Cardiac muscle cell (in vitro differentiated cells and primary cell): ENCODE measurements around the gene CRHBP. TPM values are rescaled to one million over a fixed set of nuclear protein-coding genes. Genes with fewer than 3 reads are reported as not detected.
A peak's percentile ranks its signal among the peaks of the same experiment; 100 is the strongest.
"Not testable (repeated sequence)": the region's sequence is repeated elsewhere in the genome, so short reads cannot be mapped to it uniquely, and the experiment has no call there.

Source experiments
- DNase-seq, 2 donors: peaks; one replicate each; pipeline versions ENCODE4 v3.0.0 to v3.0.0-alpha.2; 2010 to 2017; ENCODE audit warnings: low read depth in 1 of 2, low spot score in 1 of 2
- H3K27ac ChIP-seq: fragments of 200-600 bp; sonication (generic); 2 replicates; pipeline ENCODE4 v1.5.1; 2016
- H3K27me3 ChIP-seq: fragments of 200-600 bp; sonication (generic); 2 replicates; pipeline ENCODE4 v1.6.0; 2016; ENCODE audit warnings: control low read depth
- H3K36me3 ChIP-seq: fragments of 200-600 bp; sonication (generic); 2 replicates; pipeline ENCODE4 v1.5.1; 2016; ENCODE audit warnings: control low read depth
- H3K4me1 ChIP-seq: fragments of 200-600 bp; sonication (generic); 2 replicates; pipeline ENCODE4 v1.8.1; 2017; ENCODE audit warnings: low read depth, mild to moderate bottlenecking, mixed run types
- H3K4me3 ChIP-seq: fragments of 200-600 bp; sonication (generic); 2 replicates; pipeline ENCODE4 v1.5.1; 2016; ENCODE audit warnings: mild to moderate bottlenecking
- H3K9me3 ChIP-seq: fragments of 200-600 bp; sonication (generic); 2 replicates; pipeline ENCODE4 v1.5.1; 2017; ENCODE audit warnings: low read depth, mild to moderate bottlenecking, control low read depth
- polyA plus RNA-seq: library from polyadenylated mRNA; unstranded; fragments of >200 nt; fragmentation: Nextera tagmentation; extraction: Ambion mirVana; gene quantifications from 2 replicates; pipeline ENCODE4 v1.2.1, GENCODE V29; 2016
- total RNA-seq: library from RNA; depleted of rRNA; stranded (reverse); fragments of >200 nt; gene quantifications from 2 replicates; pipeline ENCODE4 v1.2.3, GENCODE V29; 2016
- TF ChIP-seq, protein P1 (sequence below): IDR thresholded peaks from 2 replicates; pipeline ENCODE4 v1.5.1; 2012; ENCODE audit warnings: low read depth, mild to moderate bottlenecking, low read length

CRHBP gene
- total and polyA plus RNA-seq, 2 experiments from 2014 or later = 6.8 to 24.6 TPM

DNA sequence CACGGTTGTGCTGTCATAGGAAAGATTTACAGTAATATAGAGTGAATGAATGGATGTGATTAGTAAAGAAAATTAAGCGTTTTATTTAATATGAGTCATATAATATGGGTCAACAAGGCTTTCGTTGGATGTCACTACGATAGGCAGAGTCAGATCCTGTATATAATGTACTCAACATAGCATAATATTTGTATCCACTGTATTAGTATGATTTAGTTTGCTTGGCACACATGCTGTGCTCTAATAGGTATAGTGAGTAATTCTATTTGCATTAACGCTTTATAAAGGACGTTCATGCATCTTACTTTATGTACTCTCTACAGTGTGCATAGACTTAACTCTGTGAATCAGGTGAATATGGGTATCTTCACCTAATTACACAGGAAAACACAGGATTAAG is 41.5 kb downstream of the CRHBP start:
- TF ChIP-seq, protein P1, sequence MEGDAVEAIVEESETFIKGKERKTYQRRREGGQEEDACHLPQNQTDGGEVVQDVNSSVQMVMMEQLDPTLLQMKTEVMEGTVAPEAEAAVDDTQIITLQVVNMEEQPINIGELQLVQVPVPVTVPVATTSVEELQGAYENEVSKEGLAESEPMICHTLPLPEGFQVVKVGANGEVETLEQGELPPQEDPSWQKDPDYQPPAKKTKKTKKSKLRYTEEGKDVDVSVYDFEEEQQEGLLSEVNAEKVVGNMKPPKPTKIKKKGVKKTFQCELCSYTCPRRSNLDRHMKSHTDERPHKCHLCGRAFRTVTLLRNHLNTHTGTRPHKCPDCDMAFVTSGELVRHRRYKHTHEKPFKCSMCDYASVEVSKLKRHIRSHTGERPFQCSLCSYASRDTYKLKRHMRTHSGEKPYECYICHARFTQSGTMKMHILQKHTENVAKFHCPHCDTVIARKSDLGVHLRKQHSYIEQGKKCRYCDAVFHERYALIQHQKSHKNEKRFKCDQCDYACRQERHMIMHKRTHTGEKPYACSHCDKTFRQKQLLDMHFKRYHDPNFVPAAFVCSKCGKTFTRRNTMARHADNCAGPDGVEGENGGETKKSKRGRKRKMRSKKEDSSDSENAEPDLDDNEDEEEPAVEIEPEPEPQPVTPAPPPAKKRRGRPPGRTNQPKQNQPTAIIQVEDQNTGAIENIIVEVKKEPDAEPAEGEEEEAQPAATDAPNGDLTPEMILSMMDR = no peak

DNA sequence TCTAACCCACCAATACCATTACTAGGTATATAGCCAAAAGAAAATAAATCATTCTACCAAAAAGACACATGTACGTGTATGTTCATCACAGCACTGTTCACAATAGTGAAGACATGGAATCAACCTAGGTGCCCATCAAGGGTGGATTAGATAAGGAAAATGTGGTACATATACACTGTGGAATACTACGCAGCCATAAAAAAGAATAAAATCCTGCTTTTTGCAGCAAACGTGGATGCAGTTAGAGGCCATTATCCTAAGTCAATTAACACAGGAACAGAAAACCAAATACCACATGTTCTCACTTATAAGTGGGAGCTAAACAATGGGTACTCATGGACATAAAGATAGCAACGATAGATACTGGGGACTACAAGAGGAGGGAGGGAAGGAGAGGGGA is 45.4 kb downstream of the CRHBP start:
- H3K4me1 ChIP-seq, H3K4me3 ChIP-seq, DNase-seq, H3K27ac ChIP-seq, H3K27me3 ChIP-seq, H3K36me3 ChIP-seq, H3K9me3 ChIP-seq: not testable (repeated sequence)

More for the DNA sequence above, 41.5 kb downstream of the CRHBP start:
- Histone ChIP-seq H3K9me3 (no peaks in the 10 kb centered on the region), H3K27ac (no peak overlapping the region), H3K4me1 (no peaks in the 10 kb centered on the region), H3K27me3 (no peaks in the 10 kb centered on the region), H3K36me3 (no peaks in the 10 kb centered on the region), H3K4me3 (no peak overlapping the region)
- DNase-seq = no peak

DNA sequence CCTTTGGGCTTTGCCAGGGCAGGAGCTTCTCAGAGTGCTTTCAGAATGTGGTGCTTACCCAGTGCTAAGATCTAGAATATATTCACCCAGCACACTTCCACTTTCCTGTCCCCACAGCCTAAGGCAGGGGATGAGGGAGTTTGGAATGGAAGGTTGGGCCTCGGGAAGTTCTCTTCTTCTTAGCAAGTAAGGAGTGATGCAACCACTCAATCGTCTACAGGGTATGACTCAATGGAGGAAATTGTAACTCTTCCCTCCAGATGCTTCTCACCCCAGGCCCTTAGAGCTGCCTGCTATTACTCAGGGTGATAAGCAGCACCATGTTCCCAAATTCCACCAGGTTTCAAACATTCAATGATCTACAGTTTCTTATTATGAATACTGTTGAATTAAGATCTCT is 46.6 kb downstream of the CRHBP start:
- no peaks in the 10 kb centered on the region for H3K9me3 ChIP-seq
- TF ChIP-seq, protein P1 = no peak
- no peak overlapping the region for H3K27ac ChIP-seq
- H3K36me3 ChIP-seq = no peaks in the 10 kb centered on the region
- no peak overlapping the region for H3K4me3 ChIP-seq
- peaks cover 15% of the 10 kb centered on the region for H3K4me1 ChIP-seq
- H3K27me3 ChIP-seq = no peaks in the 10 kb centered on the region
- peak in 1 of 2 donors; percentile 77 for DNase-seq

GRCh38 chr5:77003246-77003645 is 50.4 kb downstream of the CRHBP start:
- Histone ChIP-seq H3K27ac (peak overlapping the region; percentile 49), H3K36me3 (no peaks in the 10 kb centered on the region), H3K27me3 (no peaks in the 10 kb centered on the region), H3K4me1 (peaks cover 15% of the 10 kb centered on the region), H3K9me3 (no peaks in the 10 kb centered on the region), H3K4me3 (no peak overlapping the region)
- TF ChIP-seq, protein P1 = no peak
- peak; percentile 8 to 36 for DNase-seq

DNA sequence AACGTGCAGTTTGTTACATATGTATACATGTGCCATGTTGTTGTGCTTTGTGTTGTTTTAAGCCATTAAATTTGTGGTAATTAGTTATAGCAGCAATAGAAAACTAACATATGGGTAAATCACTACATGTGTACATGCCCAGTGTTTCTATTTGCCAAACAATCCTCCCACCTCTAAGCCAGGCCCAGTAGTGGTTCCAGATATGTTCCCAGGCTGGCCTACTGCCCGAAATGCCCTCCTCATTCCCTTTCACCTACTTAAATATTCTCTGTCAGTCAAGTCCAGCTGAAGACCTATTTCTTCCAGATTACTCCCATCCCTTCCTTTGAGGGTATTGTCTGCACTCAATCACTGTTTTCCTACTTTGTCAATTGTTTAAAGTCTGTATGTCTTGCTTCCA is 53.3 kb downstream of the CRHBP start:
- DNase-seq = no peak

DNA sequence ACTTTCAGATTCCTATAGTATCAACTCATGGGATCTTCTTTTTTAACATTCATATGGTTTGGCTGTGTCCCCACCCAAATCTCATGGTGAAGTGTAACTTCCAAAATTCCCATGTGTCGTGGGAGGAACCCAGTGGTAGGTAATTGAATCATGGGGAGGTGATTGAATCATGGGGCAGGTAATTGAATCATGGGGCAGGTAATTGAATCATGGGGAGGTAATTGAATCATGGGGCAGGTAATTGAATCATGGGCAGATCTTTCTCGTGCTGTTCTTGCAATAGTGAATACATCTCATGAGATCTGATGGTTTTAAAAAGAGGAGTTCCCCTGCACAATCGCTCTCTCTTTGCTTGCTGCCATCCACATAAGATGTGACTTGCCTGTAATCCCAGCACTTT is 55.6 kb downstream of the CRHBP start:
- no peaks in the 10 kb centered on the region for H3K36me3 ChIP-seq
- TF ChIP-seq, protein P1 = no peak
- no peak for DNase-seq
- no peaks in the 10 kb centered on the region for H3K27me3 ChIP-seq
- H3K27ac ChIP-seq = no peak overlapping the region
- H3K9me3 ChIP-seq = no peaks in the 10 kb centered on the region
- no peak overlapping the region for H3K4me3 ChIP-seq
- peaks cover 8% of the 10 kb centered on the region for H3K4me1 ChIP-seq

More for the DNA sequence above, 53.3 kb downstream of the CRHBP start:
- Histone ChIP-seq H3K36me3 (no peaks in the 10 kb centered on the region), H3K27ac (no peak overlapping the region), H3K4me1 (peaks cover 15% of the 10 kb centered on the region), H3K4me3 (no peak overlapping the region), H3K27me3 (no peaks in the 10 kb centered on the region), H3K9me3 (no peaks in the 10 kb centered on the region)
- TF ChIP-seq, protein P1 = no peak
